SK-N-MC (cell line): ENCODE measurements around the gene DTD1.

Experiments
- EZH2 ChIP-seq: fragments of 200-600 bp; sonication (generic); IDR thresholded peaks from one replicate; pipeline ENCODE4 v1.6.1; 2017; ENCODE audit warnings: antibody characterized with exemption
- POLR2AphosphoS5 ChIP-seq: IDR thresholded peaks from 2 replicates; pipeline ENCODE4 v1.6.1; 2012; ENCODE audit warnings: mild to moderate bottlenecking, low read depth, low read length, borderline replicate concordance

DNA sequence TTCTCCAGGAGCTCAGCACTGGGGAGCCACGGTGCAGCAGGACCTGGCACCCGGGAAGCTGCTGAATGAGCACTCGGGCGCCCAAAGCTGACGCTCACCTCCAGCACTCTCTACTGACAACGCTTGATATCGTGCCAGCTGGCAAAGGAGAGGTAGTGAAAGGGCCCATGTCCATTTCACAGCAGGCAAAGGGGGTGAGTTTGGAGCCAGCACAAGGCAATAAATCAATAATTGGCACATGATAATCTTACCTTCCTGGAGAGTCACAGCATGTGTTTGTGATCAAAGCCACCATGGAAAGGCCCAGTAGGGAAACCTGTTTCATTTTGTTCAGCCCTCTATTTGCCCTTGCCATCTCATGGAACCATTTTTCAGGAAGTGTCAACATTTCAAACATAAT, 43.9 kb upstream of the DTD1 start:
- TF ChIP-seq POLR2AphosphoS5, result no peak
- no peak for TF ChIP-seq EZH2
